HepG2 (cell line): ENCODE measurements around the gene KISS1. TPM values are rescaled to one million over a fixed set of nuclear protein-coding genes. Genes with fewer than 3 reads are reported as not detected.

ENCODE experiments used
- ATAC-seq: fragments of 200-7000 bp; cut with Tn5 transposase; 3 replicates; pipeline ENCODE4 v1.9.1; 2020; ENCODE audit warnings: mild to moderate bottlenecking, moderate library complexity
- BruUV-seq: library from RNA; stranded (reverse); fragments of 400-500 nt; replicated peaks from 2 replicates; lab custom pipeline; 2021; lab: Mats Ljungman, UMichigan
- CTCF ChIA-PET: fragments of 300-600 bp; formaldehyde crosslinking; extraction: SDS; loops from one replicate; lab custom pipeline; 2021; ENCODE audit warnings: low total read pairs, inconsistent platforms, low intra/inter-chr PET ratio; lab: Yijun Ruan, JAX
- POLR2A ChIA-PET: fragments of 350-600 bp; sonication (Branson Sonifier 250); formaldehyde crosslinking; loops from one replicate; lab custom pipeline; 2020; ENCODE audit warnings: antibody characterized with exemption, inconsistent platforms; lab: Yijun Ruan, JAX
- DNase-seq: peaks from one replicate; pipeline ENCODE4 v3.0.0-alpha.2; 2015; ENCODE audit warnings: low spot score
- FAIRE-seq: peaks from 3 replicates; lab custom pipeline; 2011; peaks lifted over from hg19 to GRCh38; lab: Jason Lieb, UNC
- H2AFZ ChIP-seq: one replicate; pipeline ENCODE4 v1.6.1; 2011; ENCODE audit warnings: low read length, inconsistent platforms
- H3K27ac ChIP-seq: fragments of 300-600 bp; 3 replicates; pipeline ENCODE4 v1.8.0; 2011; ENCODE audit warnings: mixed run types, mild to moderate bottlenecking, mixed read lengths, low read length, inconsistent platforms; ENCODE audit not compliant: insufficient read depth; ENCODE audit errors: extremely low read length
- H3K27me3 ChIP-seq, 2 experiments: fragments of 200-600 bp in 1 of 2; 2 replicates in 1 of 2; 3 replicates in 1 of 2; pipeline versions ENCODE4 v1.6.0 to v1.8.0; 2011; ENCODE audit warnings: low read length in 2 of 2, mild to moderate bottlenecking in 2 of 2, moderate library complexity in 2 of 2, inconsistent platforms in 1 of 2; ENCODE audit not compliant: insufficient read depth in 2 of 2, control insufficient read depth in 1 of 2
- H3K36me3 ChIP-seq, 2 experiments: fragments of 200-600 bp in 1 of 2; replicated peaks in 1 of 2; 2 replicates in 1 of 2; 3 replicates in 1 of 2; pipeline versions ENCODE4 v1.5.1 to v1.8.0; 2011; ENCODE audit warnings: low read length in 2 of 2, inconsistent platforms in 1 of 2; ENCODE audit not compliant: insufficient read depth in 2 of 2, control insufficient read depth in 1 of 2
- H3K4me1 ChIP-seq: 2 replicates; pipeline ENCODE4 v1.5.1; 2012; ENCODE audit warnings: low read length, inconsistent platforms; ENCODE audit not compliant: insufficient read depth
- H3K4me2 ChIP-seq: 2 replicates; pipeline ENCODE4 v1.6.0; 2011; ENCODE audit warnings: low read depth, low read length, inconsistent platforms
- H3K4me3 ChIP-seq, 3 experiments: fragments of 200-600 bp in 1 of 3; sonication (generic), shearing (Covaris generic) in 1 of 3; replicated peaks in 1 of 3; 2 replicates each; pipeline ENCODE4 v1.5.1; 2011 to 2016; ENCODE audit warnings: low read length in 3 of 3, inconsistent platforms in 2 of 3, low read depth in 2 of 3, mild to moderate bottlenecking in 2 of 3, control low read depth in 1 of 3, mixed read lengths in 1 of 3; ENCODE audit not compliant: insufficient read depth in 1 of 3
- H3K79me2 ChIP-seq: one replicate; pipeline ENCODE4 v1.6.1; 2011; ENCODE audit warnings: low read length, inconsistent platforms; ENCODE audit not compliant: insufficient read depth
- H3K9ac ChIP-seq: 2 replicates; pipeline ENCODE4 v1.6.0; 2011; ENCODE audit warnings: mild to moderate bottlenecking, low read depth, low read length, inconsistent platforms; ENCODE audit not compliant: insufficient read depth
- H3K9me3 ChIP-seq: 2 replicates; pipeline ENCODE4 v1.5.1; 2012; ENCODE audit warnings: mild to moderate bottlenecking, low read length
- H4K20me1 ChIP-seq: 2 replicates; pipeline ENCODE4 v1.6.0; 2011; ENCODE audit warnings: inconsistent platforms, mild to moderate bottlenecking, low read length, moderate library complexity; ENCODE audit not compliant: insufficient read depth
- DMAP1 ChIP-seq: IDR thresholded peaks from 2 replicates; pipeline ENCODE4 v1.6.1; 2016
- HIVEP1 ChIP-seq: sonication (generic); formaldehyde crosslinking; IDR thresholded peaks from 2 replicates; pipeline ENCODE4 v1.4.0; 2020; ENCODE audit warnings: mild to moderate bottlenecking, missing genetic modification reagents
- HNRNPUL1 ChIP-seq: fragments of 200-400 bp; formaldehyde crosslinking; IDR thresholded peaks from 2 replicates; pipeline ENCODE4 v1.6.1; 2017; ENCODE audit warnings: low read depth, mild to moderate bottlenecking, low read length, moderate library complexity
- IKZF4 ChIP-seq: sonication (generic); formaldehyde crosslinking; IDR thresholded peaks from 2 replicates; pipeline ENCODE4 v1.5.1; 2020; ENCODE audit warnings: borderline replicate concordance, mild to moderate bottlenecking, low read depth, missing genetic modification reagents; ENCODE audit errors: not compliant biosample characterization
- KLF12 ChIP-seq: sonication (generic); formaldehyde crosslinking; IDR thresholded peaks from 2 replicates; pipeline ENCODE4 v1.4.0; 2020; ENCODE audit warnings: missing genetic modification reagents, borderline replicate concordance
- MAZ ChIP-seq, 2 experiments: sonication (generic) in 1 of 2; formaldehyde crosslinking in 1 of 2; IDR thresholded peaks; 2 replicates each; pipeline versions ENCODE4 v1.5.0 to v1.6.1; 2012 to 2020; ENCODE audit warnings: low read depth in 2 of 2, mild to moderate bottlenecking in 2 of 2, borderline replicate concordance in 1 of 2, improper control_type of control experiment in 1 of 2, low read length in 1 of 2, missing genetic modification reagents in 1 of 2, moderate library complexity in 1 of 2
- RNF219 ChIP-seq: sonication (generic); formaldehyde crosslinking; IDR thresholded peaks from 2 replicates; pipeline ENCODE4 v1.5.0; 2020; ENCODE audit warnings: mild to moderate bottlenecking, missing genetic modification reagents
- SIN3A ChIP-seq: IDR thresholded peaks from 2 replicates; pipeline ENCODE4 v1.6.1; 2011; ENCODE audit warnings: low read depth, mild to moderate bottlenecking, control low read depth, low read length, borderline replicate concordance
- ZBTB44 ChIP-seq: sonication (generic); formaldehyde crosslinking; IDR thresholded peaks from 2 replicates; pipeline ENCODE4 v1.4.0; 2020; ENCODE audit warnings: missing genetic modification reagents
- ZFP41 ChIP-seq: sonication (generic); formaldehyde crosslinking; IDR thresholded peaks from 2 replicates; pipeline ENCODE4 v1.4.0; 2020; ENCODE audit warnings: mild to moderate bottlenecking, missing genetic modification reagents, borderline replicate concordance
- ZNF101 ChIP-seq: sonication (generic); formaldehyde crosslinking; IDR thresholded peaks from 2 replicates; pipeline ENCODE4 v1.4.0; 2020; ENCODE audit warnings: mild to moderate bottlenecking, low read depth, missing genetic modification reagents, borderline replicate concordance
- ZNF350 ChIP-seq: sonication (generic); formaldehyde crosslinking; IDR thresholded peaks from 2 replicates; pipeline ENCODE4 v1.4.0; 2020; ENCODE audit warnings: mild to moderate bottlenecking, low read depth, missing genetic modification reagents, borderline replicate concordance
- ZNF678 ChIP-seq: sonication (generic); formaldehyde crosslinking; IDR thresholded peaks from 2 replicates; pipeline ENCODE4 v1.4.0; 2020; ENCODE audit warnings: mild to moderate bottlenecking, missing genetic modification reagents
- ZNF788 ChIP-seq: sonication (generic); formaldehyde crosslinking; IDR thresholded peaks from 2 replicates; pipeline ENCODE4 v1.5.0; 2020; ENCODE audit warnings: mild to moderate bottlenecking, missing genetic modification reagents, borderline replicate concordance
- ZSCAN29 ChIP-seq: sonication (generic); formaldehyde crosslinking; conservative IDR thresholded peaks from 2 replicates; pipeline ENCODE4 v1.4.0; 2020; ENCODE audit warnings: mild to moderate bottlenecking, missing genetic modification reagents
- ZSCAN31 ChIP-seq: sonication (generic); formaldehyde crosslinking; IDR thresholded peaks from 2 replicates; pipeline ENCODE4 v1.5.0; 2020; ENCODE audit warnings: low read depth, mild to moderate bottlenecking, missing genetic modification reagents
- WGBS: methylation state at CpG from one replicate; pipeline ENCODE4 v1.1.6; 2017; ENCODE audit warnings: low lambda C conversion rate; 5-methylcytosine and 5-hydroxymethylcytosine counted together
- in situ Hi-C: cut with HindIII; loops from 2 replicates; pipeline ENCODE4 v1.10.0; 2017; ENCODE audit warnings: low pct_unique_long_range_greater_than_20kb; ENCODE audit not compliant: extremely low pct_ligation_motif_present
- intact Hi-C: fragments of 100-400 bp; cut with micrococcal nuclease; formaldehyde crosslinking; loops from one replicate; pipeline ENCODE4 v1.10.0; 2022; ENCODE audit not compliant: unreplicated experiment
- polyA plus RNA-seq, 8 experiments: library from polyadenylated mRNA; depleted of rRNA in 3 of 8; stranded (reverse) in 7 of 8; unstranded in 1 of 8; fragments of >200 nt; fragmentation: Illumina TruSeq in 4 of 8; extraction: Trizol in 4 of 8; gene quantifications; 2 replicates each; pipeline versions ENCODE4 v1.2.1 to v1.2.3, GENCODE V29; 2011 to 2016; ENCODE audit warnings: low read depth in 4 of 8, missing spikeins in 1 of 8, mixed read lengths in 1 of 8; ENCODE audit not compliant: insufficient read depth in 1 of 8
- total RNA-seq, 5 experiments: library from RNA; depleted of rRNA; stranded (reverse); fragments of >200 nt; fragmentation: Illumina TruSeq; extraction: Trizol; gene quantifications; 2 replicates each; pipeline ENCODE4 v1.2.3, GENCODE V29; 2016; ENCODE audit warnings: low read depth in 1 of 5
- TF ChIP-seq, protein P1 (sequence below): sonication (generic); formaldehyde crosslinking; IDR thresholded peaks from 2 replicates; pipeline ENCODE4 v1.4.0; 2020; ENCODE audit warnings: missing genetic modification reagents

Gene KISS1
- total and polyA plus RNA-seq, 2 of the 13 experiments (the other 11 are each of a cell fraction or from before 2014, with no cell fraction given) = 0.24 to 0.80 TPM

DNA sequence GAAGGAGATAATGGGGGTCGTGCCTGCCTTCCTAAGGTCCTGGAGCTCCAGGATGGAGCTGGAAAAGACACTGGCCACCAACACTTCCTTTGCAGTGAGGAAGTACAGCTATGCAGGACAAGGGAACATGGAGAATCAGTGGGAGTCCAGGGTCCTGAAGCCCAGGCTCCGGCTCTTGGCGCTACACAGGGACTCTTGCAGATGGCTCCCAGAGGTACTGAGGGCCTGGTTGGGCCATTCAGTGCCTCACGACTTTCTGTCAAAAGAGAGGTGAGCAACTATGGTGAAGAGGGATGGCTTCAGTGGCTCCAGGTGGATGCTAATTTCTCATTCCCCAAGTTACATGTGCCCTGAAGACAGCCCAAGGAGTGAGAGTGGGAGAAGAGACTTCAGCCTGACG is 42.6 kb downstream of the KISS1 start (continued):
- no peak for TF ChIP-seq HNRNPUL1

GRCh38 chr1:204152310-204153044 is 43.8 kb downstream of the KISS1 start:
- FAIRE-seq (no peak), ATAC-seq (peak; percentile 20), DNase-seq (no peak)
- H3K4me1 ChIP-seq = peaks cover 38% of the 10 kb centered on the region
- H3K27me3 ChIP-seq = peaks cover 2 to 7% of the 10 kb centered on the region in 2 experiments; a peak in 3 of 5 replicates
- no peak overlapping the region for H3K27ac ChIP-seq
- H4K20me1 ChIP-seq = no peaks in the 10 kb centered on the region
- H3K4me2 ChIP-seq = peak overlapping the region; percentile 77
- in situ Hi-C loops (no loop called here), intact Hi-C loops (loop anchor here (10.0 kb wide), 1 partner anchor 222 kb away; no protein-coding TSS in a partner anchor)
- ChIA-PET POLR2A (interaction anchor here (1.1 to 1.9 kb wide), 7 partner anchors 7 to 291 kb away, joined by 3 to 8 read pairs (median 5); partner anchors contain the start of genes GOLT1A and SNRPE), CTCF (no interaction called here)
- BruUV-seq = no TSS peak
- no peaks in the 10 kb centered on the region for H3K36me3 ChIP-seq
- H3K79me2 ChIP-seq = no peaks in the 10 kb centered on the region
- no peaks in the 10 kb centered on the region for H3K9me3 ChIP-seq
- H2AFZ ChIP-seq = no peak overlapping the region
- peak overlapping the region; percentile 61 to 82 (median 72); a peak in 5 of 6 replicates for H3K4me3 ChIP-seq
- peak overlapping the region; percentile 60 for H3K9ac ChIP-seq
- WGBS = 43% methylated on average over 14 of the region's 25 CpGs
- TF ChIP-seq ZNF101 (no peak), ZSCAN31 (CRISPR knock-in tag) (no peak; the same call in 1 of the 2 replicates), ZNF788 (CRISPR knock-in tag) (peak; percentile 62; the same call in 1 of the 2 replicates), KLF12 (CRISPR knock-in tag) (no peak), IKZF4 (CRISPR knock-in tag) (no peak), MAZ (IDR thresholded peaks at IDR 0.05; ENCODE audit: borderline replicate concordance, low read depth, low read length) (no peak), MAZ (CRISPR knock-in tag; IDR thresholded peaks at IDR 0.05; ENCODE audit: low read depth) (peak; percentile 53; the same call in 1 of the 2 replicates), ZSCAN29 (no peak), ZFP41 (0 out of 2 replicates have a peak, but pooled peaks have one; percentile 36), DMAP1 (CRISPR knock-in tag) (no peak), ZBTB44 (CRISPR knock-in tag) (no peak), ZNF350 (CRISPR knock-in tag) (0 out of 2 replicates have a peak, but pooled peaks have one; percentile 31), RNF219 (CRISPR knock-in tag) (no peak), HIVEP1 (CRISPR knock-in tag) (peak; percentile 81; the same call in 1 of the 2 replicates), SIN3A (no peak; the same call in 1 of the 2 replicates), ZNF678 (CRISPR knock-in tag) (0 out of 2 replicates have a peak, but pooled peaks have one; percentile 61)
- TF ChIP-seq, protein P1, sequence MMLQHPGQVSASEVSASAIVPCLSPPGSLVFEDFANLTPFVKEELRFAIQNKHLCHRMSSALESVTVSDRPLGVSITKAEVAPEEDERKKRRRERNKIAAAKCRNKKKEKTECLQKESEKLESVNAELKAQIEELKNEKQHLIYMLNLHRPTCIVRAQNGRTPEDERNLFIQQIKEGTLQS = no peak
